Retinal pigment epithelial cell (primary cell): ENCODE results near the gene DYRK1A.
"Not testable (repeated sequence)": the region's sequence is repeated elsewhere in the genome, so short reads cannot be mapped to it uniquely, and the experiment has no call there.

Experiments used
- DNase-seq: peaks from one replicate; pipeline ENCODE4 v3.0.0-alpha.2; 2010; ENCODE audit warnings: low read depth
- H3K4me3 ChIP-seq: 2 replicates; pipeline ENCODE4 v1.5.1; 2011; ENCODE audit warnings: mild to moderate bottlenecking, low read length, control low read depth, moderate library complexity
- TF ChIP-seq, protein P1 (sequence below): conservative IDR thresholded peaks from 2 replicates; pipeline ENCODE4 v1.5.1; 2011; ENCODE audit warnings: low read depth, low read length, control low read depth, inconsistent platforms

The DYRK1A gene

DNA sequence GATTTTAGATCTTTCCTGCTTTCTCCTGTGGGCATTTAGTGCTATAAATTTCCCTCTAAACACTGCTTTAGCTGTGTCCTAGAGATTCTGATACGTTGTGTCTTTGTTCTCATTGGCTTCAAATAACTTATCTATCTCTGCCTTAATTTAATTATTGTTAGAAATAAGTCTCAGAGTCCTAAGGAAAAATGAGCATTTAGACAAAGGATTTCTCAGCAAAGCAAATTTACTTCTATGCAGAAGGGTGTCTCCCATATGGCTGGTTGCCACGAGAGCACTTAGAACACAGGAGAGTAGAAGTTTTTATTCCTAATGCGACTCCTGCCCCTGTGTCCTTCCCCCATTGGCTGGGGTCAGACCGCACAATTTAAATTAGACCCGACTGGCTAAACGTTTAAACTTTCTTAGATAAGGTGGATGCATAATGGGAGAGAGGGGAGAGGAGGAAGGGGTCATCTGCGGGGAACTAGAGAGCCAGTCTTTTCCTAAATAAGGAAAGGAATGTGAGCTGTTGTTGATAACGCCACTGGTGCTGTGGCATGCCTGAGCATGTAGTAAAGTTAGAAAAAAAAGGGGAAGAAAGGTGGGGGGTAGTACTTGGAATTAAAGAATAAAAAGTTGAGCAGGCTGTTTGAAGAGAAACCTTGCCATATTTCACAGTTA is 170.2 kb downstream of the DYRK1A start:
- DNase-seq, result no peak
- TF ChIP-seq, protein P1, sequence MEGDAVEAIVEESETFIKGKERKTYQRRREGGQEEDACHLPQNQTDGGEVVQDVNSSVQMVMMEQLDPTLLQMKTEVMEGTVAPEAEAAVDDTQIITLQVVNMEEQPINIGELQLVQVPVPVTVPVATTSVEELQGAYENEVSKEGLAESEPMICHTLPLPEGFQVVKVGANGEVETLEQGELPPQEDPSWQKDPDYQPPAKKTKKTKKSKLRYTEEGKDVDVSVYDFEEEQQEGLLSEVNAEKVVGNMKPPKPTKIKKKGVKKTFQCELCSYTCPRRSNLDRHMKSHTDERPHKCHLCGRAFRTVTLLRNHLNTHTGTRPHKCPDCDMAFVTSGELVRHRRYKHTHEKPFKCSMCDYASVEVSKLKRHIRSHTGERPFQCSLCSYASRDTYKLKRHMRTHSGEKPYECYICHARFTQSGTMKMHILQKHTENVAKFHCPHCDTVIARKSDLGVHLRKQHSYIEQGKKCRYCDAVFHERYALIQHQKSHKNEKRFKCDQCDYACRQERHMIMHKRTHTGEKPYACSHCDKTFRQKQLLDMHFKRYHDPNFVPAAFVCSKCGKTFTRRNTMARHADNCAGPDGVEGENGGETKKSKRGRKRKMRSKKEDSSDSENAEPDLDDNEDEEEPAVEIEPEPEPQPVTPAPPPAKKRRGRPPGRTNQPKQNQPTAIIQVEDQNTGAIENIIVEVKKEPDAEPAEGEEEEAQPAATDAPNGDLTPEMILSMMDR, result no peak
- H3K4me3 ChIP-seq, result no peak overlapping the region

DNA sequence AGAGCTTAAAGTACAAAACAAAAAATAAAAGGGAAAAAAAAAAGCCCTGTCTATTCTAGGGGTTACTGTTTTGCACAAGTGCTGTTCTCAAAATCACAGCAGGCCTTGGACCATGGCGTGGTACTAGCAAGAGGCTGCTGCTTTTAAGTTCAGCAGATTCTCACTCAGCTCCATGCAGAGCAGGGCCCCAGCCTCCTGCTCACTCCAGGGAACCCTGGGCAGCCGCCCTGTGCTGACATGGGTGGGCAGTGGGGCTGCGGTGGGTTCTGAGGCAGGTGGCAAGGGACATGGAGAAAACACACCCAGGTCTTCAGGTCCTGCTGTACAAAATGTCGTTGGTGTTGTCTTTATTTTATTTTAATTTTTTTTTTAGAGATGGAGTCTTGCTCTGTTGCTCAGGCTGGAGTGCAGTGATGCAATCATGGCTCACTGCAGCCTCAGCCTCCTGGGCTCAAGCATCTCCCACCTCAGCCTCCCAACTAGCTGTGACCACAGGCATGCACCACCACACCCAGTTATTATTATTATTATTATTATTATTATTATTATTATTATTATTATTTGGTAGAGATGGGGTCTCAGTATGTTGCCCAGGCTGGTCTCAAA is 170.9 kb downstream of the DYRK1A start:
- no peak for DNase-seq
- TF ChIP-seq, protein P1, result no peak
- H3K4me3 ChIP-seq, result no peak overlapping the region

DNA sequence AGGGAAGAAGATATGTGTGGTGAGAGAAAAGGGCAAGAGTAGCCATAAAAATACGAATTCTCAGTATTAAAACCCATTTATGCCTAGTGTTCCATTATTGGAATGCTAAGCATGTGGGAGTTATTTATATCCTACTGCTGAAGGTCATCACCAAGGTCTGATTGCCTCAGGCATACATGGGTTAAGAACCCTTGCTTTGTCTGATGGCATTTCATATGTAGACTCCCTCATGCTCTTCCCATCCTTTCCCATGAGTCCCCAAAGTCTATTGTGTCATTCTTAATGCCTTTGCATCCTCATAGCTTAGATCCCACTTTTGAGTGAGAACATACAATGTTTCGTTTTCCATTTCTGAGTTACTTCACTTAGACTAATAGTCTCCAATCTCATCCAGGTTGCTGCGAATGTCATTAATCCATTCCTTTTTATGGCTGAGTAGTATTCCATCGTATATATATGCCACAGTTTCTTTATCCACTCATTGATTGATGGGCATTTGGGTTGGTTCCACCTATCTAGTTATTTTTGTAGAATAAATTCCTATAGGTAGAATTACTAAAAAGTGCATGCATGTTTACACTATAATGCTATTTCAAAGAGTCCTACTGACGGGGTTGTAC is 172.5 kb downstream of the DYRK1A start:
- TF ChIP-seq, protein P1, result no peak
- no peak for DNase-seq
- H3K4me3 ChIP-seq, result no peak overlapping the region

DNA sequence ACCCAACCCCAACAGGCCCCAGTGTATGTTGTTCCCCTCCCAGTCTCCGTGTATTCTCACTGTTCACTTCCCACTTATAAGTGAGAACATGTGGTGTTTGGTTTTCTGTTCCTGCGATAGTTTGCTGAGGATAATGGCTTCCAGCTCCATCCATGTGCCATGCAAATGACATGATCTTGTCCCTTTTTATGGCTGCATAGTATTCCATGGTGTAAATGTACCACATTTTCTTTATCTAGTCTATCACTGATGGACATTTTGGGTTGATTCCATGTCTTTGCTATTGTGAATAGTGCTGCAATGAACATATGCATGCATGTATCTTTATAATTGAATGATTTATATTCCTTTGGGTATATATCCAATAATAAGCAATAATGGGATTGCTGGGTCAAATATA is 174.6 kb downstream of the DYRK1A start:
- not testable (repeated sequence) for DNase-seq, H3K4me3 ChIP-seq

DNA sequence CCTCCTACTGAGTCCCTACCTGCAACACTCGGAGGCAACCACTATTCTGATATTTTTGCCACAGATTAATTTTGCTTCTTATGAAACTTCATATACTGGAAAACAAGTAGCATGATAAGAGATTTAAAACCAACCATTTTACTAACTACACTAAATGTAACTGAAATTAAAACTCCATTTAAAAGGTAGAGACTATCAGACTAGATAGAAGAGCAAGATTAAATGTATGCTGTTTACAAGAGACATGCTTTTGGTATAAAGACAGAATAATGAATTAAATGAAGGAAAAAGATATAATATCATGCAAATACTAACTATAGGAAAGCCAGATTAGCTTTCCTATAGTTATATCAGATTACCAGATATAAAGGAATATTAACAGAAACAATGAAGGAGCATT is 175.9 kb downstream of the DYRK1A start:
- no peak overlapping the region for H3K4me3 ChIP-seq
- TF ChIP-seq, protein P1, result no peak
- no peak for DNase-seq

DNA sequence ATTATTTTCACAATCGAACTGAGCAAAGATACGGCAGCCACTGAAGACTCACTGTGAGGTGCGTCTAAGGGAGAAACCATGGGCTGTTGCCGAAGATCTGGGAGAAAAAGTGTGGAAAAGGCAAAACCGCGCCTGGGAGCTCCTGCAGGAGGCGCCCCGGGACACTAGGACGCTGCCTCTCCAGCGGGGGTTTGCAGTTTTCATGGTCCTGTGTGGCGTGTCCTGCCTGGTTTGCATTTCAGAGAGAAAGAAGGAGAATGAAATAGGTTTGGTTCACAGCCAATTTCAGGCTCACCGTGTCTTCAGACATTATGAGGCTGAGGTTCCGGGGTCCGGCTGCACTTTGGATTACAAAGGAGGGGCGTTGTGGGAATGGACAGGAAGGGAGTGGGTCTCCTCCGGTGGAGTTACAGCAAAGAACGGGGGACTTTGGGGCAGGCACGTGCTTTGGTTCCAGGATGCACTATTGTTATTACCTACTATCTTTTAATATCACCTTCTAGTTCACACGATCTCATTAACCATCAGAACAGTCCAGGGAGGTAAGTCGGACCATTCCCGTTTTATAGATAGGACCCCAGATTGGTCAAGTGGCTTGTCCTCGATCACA is 179.8 kb downstream of the DYRK1A start:
- H3K4me3 ChIP-seq, result no peak overlapping the region
- DNase-seq, result no peak
- TF ChIP-seq, protein P1, result no peak

DNA sequence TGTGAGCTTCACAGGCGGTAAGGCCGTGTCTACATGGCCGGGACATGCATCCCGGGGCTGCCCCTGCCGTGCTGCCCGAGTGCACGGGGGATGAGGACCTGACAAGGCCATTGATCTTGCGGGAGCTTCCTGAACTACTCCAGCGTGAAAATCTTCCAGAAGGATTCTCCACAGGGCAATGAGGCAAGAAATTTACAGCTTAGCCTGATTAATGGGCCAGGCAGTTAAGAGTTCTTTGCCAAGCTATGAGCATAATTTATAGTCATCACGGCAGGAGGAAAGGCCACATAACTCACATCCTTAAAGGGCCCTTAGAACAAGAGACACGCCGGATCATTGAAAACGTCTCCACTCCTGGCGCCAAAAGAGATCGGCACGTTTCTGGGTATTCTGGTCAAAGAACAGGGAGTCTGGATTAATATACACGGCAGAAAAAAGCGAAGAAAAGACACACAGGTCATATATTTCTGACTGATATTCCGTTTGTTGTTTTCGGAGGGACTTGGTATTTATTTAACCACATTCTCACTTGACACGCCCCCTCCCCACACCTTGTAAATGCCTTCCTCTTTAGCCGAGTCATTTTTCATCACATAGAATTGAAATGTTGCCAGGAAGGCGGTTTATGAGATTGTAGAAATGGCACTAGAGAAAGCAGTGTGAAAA is 180.5 kb downstream of the DYRK1A start:
- no peak for DNase-seq
- TF ChIP-seq, protein P1, result no peak
- H3K4me3 ChIP-seq, result no peak overlapping the region
